ES-I3 (cell line): ENCODE data around the gene TMPRSS11D.

ENCODE experiments used
- H3K36me3 ChIP-seq: 2 replicates; pipeline ENCODE4 v1.6.1; 2013; ENCODE audit warnings: mild to moderate bottlenecking, low read length, control low read depth, moderate library complexity; ENCODE audit not compliant: insufficient read depth
- H3K4me1 ChIP-seq: 2 replicates; pipeline ENCODE4 v1.6.1; 2013; ENCODE audit warnings: mild to moderate bottlenecking, control low read depth, low read length; ENCODE audit not compliant: insufficient read depth
- H3K9ac ChIP-seq: 2 replicates; pipeline ENCODE4 v1.6.1; 2013; ENCODE audit warnings: low read depth, mild to moderate bottlenecking, low read length, moderate library complexity
- H3K9me3 ChIP-seq: 2 replicates; pipeline ENCODE4 v1.6.1; 2013; ENCODE audit warnings: mild to moderate bottlenecking, low read length, moderate library complexity; ENCODE audit not compliant: control insufficient read depth, insufficient read depth

The TMPRSS11D gene

GRCh38 chr4:67874986-67875385, 8.8 kb downstream of the TMPRSS11D start:
- H3K4me1 ChIP-seq = no peaks in the 10 kb centered on the region
- no peak overlapping the region for H3K9ac ChIP-seq
- no peaks in the 10 kb centered on the region for H3K36me3 ChIP-seq
- no peaks in the 10 kb centered on the region for H3K9me3 ChIP-seq

- H3K36me3 ChIP-seq = no peaks in the 10 kb centered on the region
- H3K4me1 ChIP-seq = no peaks in the 10 kb centered on the region
- no peak overlapping the region for H3K9ac ChIP-seq
- no peaks in the 10 kb centered on the region for H3K9me3 ChIP-seq
Measured at GRCh38 chr4:67873116-67873515, 10.7 kb downstream of the TMPRSS11D start.

DNA sequence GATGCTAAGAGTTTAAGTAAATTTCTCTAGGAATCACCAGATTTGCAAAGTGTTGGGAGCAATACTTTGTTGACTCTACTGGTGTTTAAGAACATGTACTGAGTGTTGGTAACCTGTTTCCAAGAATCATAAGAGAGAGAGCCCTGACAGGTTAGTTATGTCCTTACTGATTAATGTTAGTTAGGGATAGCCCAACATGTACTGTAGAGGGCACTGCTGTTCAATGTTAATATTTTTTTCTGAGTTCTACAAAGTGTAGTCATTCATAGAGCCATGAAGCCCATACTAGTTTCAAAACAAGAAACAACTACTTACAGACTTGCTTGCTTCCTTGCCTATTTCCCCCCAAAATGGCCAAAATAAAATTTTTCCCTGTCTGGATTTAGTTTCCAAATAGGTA, 11.9 kb downstream of the TMPRSS11D start:
- H3K9ac ChIP-seq = no peak overlapping the region
- no peaks in the 10 kb centered on the region for H3K36me3 ChIP-seq
- H3K4me1 ChIP-seq = no peaks in the 10 kb centered on the region
- no peaks in the 10 kb centered on the region for H3K9me3 ChIP-seq

DNA sequence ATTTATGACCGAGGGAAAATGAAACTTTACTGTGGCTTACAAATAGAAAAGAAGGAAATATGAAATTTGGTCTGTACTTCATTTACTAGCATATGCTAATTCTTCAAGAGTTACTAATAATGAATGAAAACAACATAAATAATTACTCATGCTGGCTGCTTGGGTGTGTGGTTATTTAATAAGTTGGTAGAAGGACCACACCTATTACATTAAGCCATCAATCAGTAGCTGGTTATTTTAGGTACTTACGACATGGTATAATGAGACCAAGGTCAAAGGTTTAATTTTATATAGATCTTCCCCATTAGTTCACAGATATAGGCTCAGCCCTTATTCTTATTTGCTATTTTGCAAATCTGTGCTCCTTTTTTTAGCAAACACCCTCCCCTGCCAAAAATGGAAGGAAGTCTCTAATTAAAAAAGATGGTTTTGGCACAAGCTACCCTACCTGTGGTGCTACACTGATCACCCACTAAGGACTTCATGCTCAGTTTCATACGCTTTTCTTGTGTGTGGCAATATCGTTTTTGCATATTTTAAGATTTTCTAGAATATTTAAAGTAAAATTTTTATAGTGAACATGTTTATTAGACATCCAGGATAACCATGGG, 14.1 kb downstream of the TMPRSS11D start:
- no peaks in the 10 kb centered on the region for H3K36me3 ChIP-seq
- no peak overlapping the region for H3K9ac ChIP-seq
- H3K9me3 ChIP-seq = no peaks in the 10 kb centered on the region
- no peaks in the 10 kb centered on the region for H3K4me1 ChIP-seq

- Histone ChIP-seq H3K36me3 (no peaks in the 10 kb centered on the region), H3K9me3 (no peaks in the 10 kb centered on the region), H3K4me1 (no peaks in the 10 kb centered on the region), H3K9ac (no peak overlapping the region)
Measured at GRCh38 chr4:67861513-67861912, 22.3 kb downstream of the TMPRSS11D start.

DNA sequence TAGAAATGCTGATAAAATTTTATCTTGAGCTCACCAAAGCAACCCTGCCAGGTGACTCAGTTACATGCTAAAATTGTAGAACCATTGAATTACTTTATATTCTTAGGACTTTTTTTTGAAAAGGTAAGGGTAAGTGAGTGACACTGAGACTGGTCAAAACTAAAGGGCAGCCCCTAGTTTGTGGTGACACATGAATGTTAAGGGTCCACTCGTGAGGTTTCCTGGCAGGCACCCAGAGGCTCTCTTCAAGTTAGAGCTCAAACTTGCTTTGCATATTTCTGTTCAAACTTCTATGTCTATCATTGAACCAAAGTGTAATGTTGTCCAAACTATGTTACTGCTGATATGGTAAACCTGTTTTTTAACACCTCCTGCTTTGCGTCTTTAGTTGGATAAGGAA, 30.5 kb downstream of the TMPRSS11D start:
- Histone ChIP-seq H3K36me3 (no peaks in the 10 kb centered on the region), H3K9me3 (no peaks in the 10 kb centered on the region; the same call in 1 of the 2 replicates), H3K4me1 (no peaks in the 10 kb centered on the region), H3K9ac (no peak overlapping the region)

GRCh38 chr4:67820903-67821302, 62.9 kb downstream of the TMPRSS11D start:
- no peaks in the 10 kb centered on the region for H3K36me3 ChIP-seq
- H3K4me1 ChIP-seq = no peaks in the 10 kb centered on the region

DNA sequence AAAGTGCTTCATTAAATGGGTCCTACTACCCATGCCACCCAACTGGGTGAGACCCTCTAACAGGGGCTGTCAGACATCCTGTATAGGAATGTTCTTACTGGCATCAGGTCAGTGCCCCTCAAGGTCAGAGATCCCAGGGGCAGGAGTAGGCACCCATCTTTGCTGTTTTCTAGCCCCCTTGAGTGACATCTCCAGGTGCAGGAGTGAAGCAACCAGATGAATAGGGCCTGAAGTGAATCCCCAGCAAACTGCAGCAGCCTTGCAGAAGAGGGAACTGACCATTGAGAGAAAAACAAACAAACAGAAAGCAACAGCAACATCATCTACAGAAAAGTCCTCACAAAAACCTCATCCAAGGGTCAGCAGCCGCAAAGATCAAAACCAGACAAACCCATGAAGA, 73.8 kb downstream of the TMPRSS11D start:
- Histone ChIP-seq H3K4me1 (peaks cover 3% of the 10 kb centered on the region; the same call in 1 of the 2 replicates), H3K36me3 (no peaks in the 10 kb centered on the region), H3K9ac (no peak overlapping the region), H3K9me3 (no peaks in the 10 kb centered on the region)

More at GRCh38 chr4:67820903-67821302, 62.9 kb downstream of the TMPRSS11D start:
- H3K9ac ChIP-seq = no peak overlapping the region
- no peaks in the 10 kb centered on the region for H3K9me3 ChIP-seq

DNA sequence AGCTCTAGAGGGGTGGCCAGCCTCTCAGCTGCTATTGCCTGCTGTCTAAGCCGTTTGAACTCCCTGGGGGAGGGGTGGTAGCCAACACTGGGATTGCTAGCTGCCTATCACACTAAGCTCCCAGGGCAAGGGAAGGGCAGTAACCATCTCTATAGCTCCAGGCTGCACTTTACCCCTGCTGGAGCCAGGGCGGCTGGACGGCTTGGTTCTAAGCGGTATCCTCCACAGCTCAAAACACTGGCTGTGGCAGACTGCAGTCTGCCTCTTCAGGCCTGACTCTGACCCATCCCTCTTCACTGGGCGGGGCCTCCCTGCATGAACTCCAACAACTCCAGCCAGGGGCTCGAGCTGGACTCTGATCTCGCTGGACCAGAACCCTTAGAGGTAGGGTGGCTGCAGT, 74.3 kb downstream of the TMPRSS11D start:
- Histone ChIP-seq H3K9me3 (no peaks in the 10 kb centered on the region), H3K9ac (no peak overlapping the region), H3K36me3 (no peaks in the 10 kb centered on the region), H3K4me1 (peaks cover 3% of the 10 kb centered on the region; the same call in 1 of the 2 replicates)

- Histone ChIP-seq H3K36me3 (no peaks in the 10 kb centered on the region), H3K9me3 (no peaks in the 10 kb centered on the region), H3K9ac (no peak overlapping the region), H3K4me1 (no peaks in the 10 kb centered on the region)
Measured at GRCh38 chr4:67796810-67797209, 87.0 kb downstream of the TMPRSS11D start.

DNA sequence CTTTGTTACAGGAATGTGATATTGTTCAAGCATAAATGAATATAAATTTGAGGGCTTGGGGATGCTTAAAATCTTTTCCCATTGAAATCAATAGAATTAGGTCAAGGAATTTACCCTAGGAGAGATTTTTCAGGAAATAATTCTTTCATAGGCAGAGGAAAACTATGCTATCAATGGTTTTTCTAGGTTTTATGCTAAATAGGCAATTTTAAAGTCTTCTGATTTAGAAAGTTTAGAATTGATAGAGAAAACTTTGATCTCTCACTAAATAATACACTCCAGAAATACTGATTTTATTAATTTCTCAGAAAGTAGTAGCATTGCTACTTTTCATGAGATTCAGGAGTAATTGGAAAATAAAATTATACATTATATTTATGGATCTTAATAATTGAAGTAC, 93.1 kb downstream of the TMPRSS11D start:
- H3K9me3 ChIP-seq = no peaks in the 10 kb centered on the region
- H3K4me1 ChIP-seq = no peaks in the 10 kb centered on the region
- no peaks in the 10 kb centered on the region for H3K36me3 ChIP-seq
- H3K9ac ChIP-seq = no peak overlapping the region

DNA sequence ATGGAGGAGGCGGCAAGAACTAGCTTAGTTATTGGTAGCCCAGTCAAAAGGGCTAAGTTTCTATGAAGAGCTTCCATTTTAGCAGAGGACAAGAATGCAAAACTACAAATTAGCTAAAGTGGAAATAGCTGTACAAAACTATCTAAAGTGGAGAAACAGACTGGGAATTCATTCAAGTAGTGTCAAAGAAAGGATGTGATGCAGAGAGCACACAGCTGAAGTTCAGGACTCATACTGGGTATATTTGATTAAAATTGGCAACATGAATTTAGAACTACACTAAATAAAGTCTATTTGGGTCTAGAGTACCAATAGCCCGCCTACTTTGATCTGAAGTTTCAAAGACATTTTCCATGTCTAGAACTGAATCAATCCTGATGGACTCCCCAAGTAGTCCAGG, 96.5 kb downstream of the TMPRSS11D start:
- Histone ChIP-seq H3K36me3 (no peaks in the 10 kb centered on the region), H3K4me1 (no peaks in the 10 kb centered on the region), H3K9ac (no peak overlapping the region), H3K9me3 (no peaks in the 10 kb centered on the region)

DNA sequence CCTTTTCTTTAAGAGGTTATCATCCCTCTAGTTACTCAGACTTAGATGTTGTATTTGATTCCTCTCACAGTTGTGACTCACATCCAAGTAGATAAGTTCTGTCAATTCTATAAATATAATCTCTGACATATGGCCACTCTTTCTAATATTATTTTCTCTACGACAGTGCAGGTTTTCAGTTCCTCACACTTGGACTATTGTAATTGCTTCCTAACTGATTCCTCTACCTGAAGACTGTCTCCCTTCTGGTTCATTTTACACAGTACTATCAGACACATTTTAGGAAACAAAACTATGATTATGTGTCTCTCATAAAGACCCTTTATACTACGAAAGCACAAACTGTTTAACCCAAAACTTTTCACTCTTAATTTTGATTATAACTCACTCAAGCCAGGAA, 98.3 kb downstream of the TMPRSS11D start:
- Histone ChIP-seq H3K4me1 (no peaks in the 10 kb centered on the region), H3K9ac (no peak overlapping the region), H3K9me3 (no peaks in the 10 kb centered on the region), H3K36me3 (no peaks in the 10 kb centered on the region)

DNA sequence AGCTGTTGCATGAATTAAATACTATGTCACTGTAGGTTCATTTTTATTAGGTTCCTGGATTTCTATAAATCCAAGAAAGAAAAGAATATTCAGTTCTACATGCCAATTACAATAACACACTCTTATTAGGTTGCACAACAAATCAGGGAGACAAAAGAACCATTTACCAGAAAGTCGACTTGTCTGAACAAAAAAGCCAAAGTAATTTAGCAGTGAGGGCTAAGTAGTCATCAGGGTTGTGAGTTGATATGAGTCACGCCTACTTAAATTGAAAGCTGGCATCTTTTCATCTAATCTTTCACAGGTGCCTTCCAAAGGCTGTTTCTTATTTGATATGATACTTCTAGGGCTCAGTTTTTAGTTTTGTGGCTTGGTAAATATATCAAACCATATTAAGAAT, 104.2 kb downstream of the TMPRSS11D start:
- Histone ChIP-seq H3K4me1 (no peaks in the 10 kb centered on the region), H3K9ac (no peak overlapping the region), H3K36me3 (no peaks in the 10 kb centered on the region), H3K9me3 (no peaks in the 10 kb centered on the region)

GRCh38 chr4:67776746-67777145, 107.1 kb downstream of the TMPRSS11D start:
- Histone ChIP-seq H3K36me3 (no peaks in the 10 kb centered on the region), H3K4me1 (no peaks in the 10 kb centered on the region), H3K9ac (no peak overlapping the region), H3K9me3 (no peaks in the 10 kb centered on the region)
